Endothelial cell (in vitro differentiated cells): ENCODE measurements around the gene SERTAD3. TPM values are rescaled to one million over a fixed set of nuclear protein-coding genes. Genes with fewer than 3 reads are reported as not detected.
A peak's percentile ranks its signal among the peaks of the same experiment; 100 is the strongest.

Experiments used
- DNase-seq: peaks from one replicate; pipeline ENCODE4 v3.0.0; 2021; ENCODE audit warnings: low spot score
- H3K27ac Mint-ChIP-seq: one replicate; pipeline ENCODE4 v1.8.0; 2021; ENCODE audit warnings: mixed read lengths, inconsistent platforms; ENCODE audit not compliant: unreplicated experiment
- H3K27me3 Mint-ChIP-seq: one replicate; pipeline ENCODE4 v1.8.0; 2021; ENCODE audit warnings: mild to moderate bottlenecking, moderate library complexity, mixed read lengths, inconsistent platforms; ENCODE audit not compliant: unreplicated experiment
- H3K36me3 Mint-ChIP-seq: one replicate; pipeline ENCODE4 v1.8.0; 2021; ENCODE audit warnings: mild to moderate bottlenecking, low read depth, mixed read lengths, inconsistent platforms; ENCODE audit not compliant: unreplicated experiment
- H3K4me1 Mint-ChIP-seq: one replicate; pipeline ENCODE4 v1.8.0; 2021; ENCODE audit warnings: mild to moderate bottlenecking, mixed read lengths, inconsistent platforms; ENCODE audit not compliant: unreplicated experiment
- H3K4me3 Mint-ChIP-seq: one replicate; pipeline ENCODE4 v1.8.0; 2021; ENCODE audit warnings: mild to moderate bottlenecking, mixed read lengths, inconsistent platforms; ENCODE audit not compliant: unreplicated experiment
- H3K9me3 Mint-ChIP-seq: one replicate; pipeline ENCODE4 v1.8.0; 2021; ENCODE audit warnings: mixed read lengths, inconsistent platforms; ENCODE audit not compliant: unreplicated experiment
- total RNA-seq: library from RNA; stranded (reverse); fragmentation: NEBNext Ultra II Directional; extraction: Animal tissue kit (Norgen Biotek cat#: 25700); gene quantifications from one replicate; pipeline ENCODE4 v1.2.1, GENCODE V29; 2021; ENCODE audit not compliant: unreplicated experiment
- TF ChIP-seq, protein P1 (sequence below): fragments of 200-600 bp; sonication (generic); IDR thresholded peaks from one replicate; pipeline ENCODE4 v1.5.0; 2021; ENCODE audit warnings: antibody characterized with exemption; ENCODE audit not compliant: unreplicated experiment

The SERTAD3 gene
- total RNA-seq, 1 donor from 2014 or later: 42.9 TPM

- H3K36me3 Mint-ChIP-seq: peaks cover 10% of the 10 kb centered on the region
- DNase-seq: no peak
- peaks cover 8% of the 10 kb centered on the region for H3K27me3 Mint-ChIP-seq
- TF ChIP-seq, protein P1, sequence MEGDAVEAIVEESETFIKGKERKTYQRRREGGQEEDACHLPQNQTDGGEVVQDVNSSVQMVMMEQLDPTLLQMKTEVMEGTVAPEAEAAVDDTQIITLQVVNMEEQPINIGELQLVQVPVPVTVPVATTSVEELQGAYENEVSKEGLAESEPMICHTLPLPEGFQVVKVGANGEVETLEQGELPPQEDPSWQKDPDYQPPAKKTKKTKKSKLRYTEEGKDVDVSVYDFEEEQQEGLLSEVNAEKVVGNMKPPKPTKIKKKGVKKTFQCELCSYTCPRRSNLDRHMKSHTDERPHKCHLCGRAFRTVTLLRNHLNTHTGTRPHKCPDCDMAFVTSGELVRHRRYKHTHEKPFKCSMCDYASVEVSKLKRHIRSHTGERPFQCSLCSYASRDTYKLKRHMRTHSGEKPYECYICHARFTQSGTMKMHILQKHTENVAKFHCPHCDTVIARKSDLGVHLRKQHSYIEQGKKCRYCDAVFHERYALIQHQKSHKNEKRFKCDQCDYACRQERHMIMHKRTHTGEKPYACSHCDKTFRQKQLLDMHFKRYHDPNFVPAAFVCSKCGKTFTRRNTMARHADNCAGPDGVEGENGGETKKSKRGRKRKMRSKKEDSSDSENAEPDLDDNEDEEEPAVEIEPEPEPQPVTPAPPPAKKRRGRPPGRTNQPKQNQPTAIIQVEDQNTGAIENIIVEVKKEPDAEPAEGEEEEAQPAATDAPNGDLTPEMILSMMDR: no peak
- peak overlapping the region; percentile 3 for H3K4me3 Mint-ChIP-seq
- peaks cover 48% of the 10 kb centered on the region for H3K4me1 Mint-ChIP-seq
- H3K9me3 Mint-ChIP-seq: no peaks in the 10 kb centered on the region
- H3K27ac Mint-ChIP-seq: no peak overlapping the region
Measured at GRCh38 chr19:40419066-40419612, 25.0 kb downstream of the SERTAD3 start.

GRCh38 chr19:40418040-40418439, 26.1 kb downstream of the SERTAD3 start:
- Mint-ChIP-seq H3K4me3 (peak overlapping the region; percentile 80), H3K27ac (peak overlapping the region; percentile 95), H3K36me3 (peaks cover 10% of the 10 kb centered on the region), H3K27me3 (peaks cover 14% of the 10 kb centered on the region), H3K4me1 (peaks cover 53% of the 10 kb centered on the region), H3K9me3 (no peaks in the 10 kb centered on the region)
- no peak for DNase-seq
- TF ChIP-seq, protein P1: no peak

DNA sequence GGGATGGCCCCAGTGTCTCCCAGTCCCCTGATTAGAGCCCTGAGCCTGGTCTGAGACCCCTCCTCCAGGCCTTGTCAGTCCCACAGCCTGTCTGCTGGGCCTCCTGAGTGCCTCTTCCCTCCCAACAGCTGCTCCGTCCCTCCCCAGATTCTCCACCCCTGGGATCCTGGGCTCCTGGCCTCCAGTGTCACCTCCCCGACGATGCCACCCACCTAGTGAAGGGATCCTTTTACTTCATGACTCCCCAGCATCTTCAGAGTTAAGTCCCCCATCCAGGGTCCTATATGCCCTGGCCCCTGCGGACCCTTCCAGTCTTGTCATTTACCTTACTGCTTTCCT, 26.5 kb downstream of the SERTAD3 start:
- Mint-ChIP-seq H3K4me3 (peak overlapping the region; percentile 80), H3K4me1 (peaks cover 53% of the 10 kb centered on the region), H3K36me3 (peaks cover 10% of the 10 kb centered on the region), H3K27ac (peak overlapping the region; percentile 95), H3K27me3 (peaks cover 14% of the 10 kb centered on the region), H3K9me3 (no peaks in the 10 kb centered on the region)
- no peak for DNase-seq
- TF ChIP-seq, protein P1: no peak

GRCh38 chr19:40416918-40417642, 27.1 kb downstream of the SERTAD3 start:
- peak overlapping the region; percentile 95 for H3K27ac Mint-ChIP-seq
- H3K36me3 Mint-ChIP-seq: peaks cover 6% of the 10 kb centered on the region
- DNase-seq: peak; percentile 58
- peaks cover 48% of the 10 kb centered on the region for H3K4me1 Mint-ChIP-seq
- no peaks in the 10 kb centered on the region for H3K9me3 Mint-ChIP-seq
- H3K4me3 Mint-ChIP-seq: no peak overlapping the region
- TF ChIP-seq, protein P1: no peak
- peaks cover 14% of the 10 kb centered on the region for H3K27me3 Mint-ChIP-seq

GRCh38 chr19:40415768-40416167, 28.4 kb downstream of the SERTAD3 start:
- Mint-ChIP-seq H3K27me3 (peaks cover 14% of the 10 kb centered on the region), H3K9me3 (no peaks in the 10 kb centered on the region), H3K4me3 (no peak overlapping the region), H3K27ac (peak overlapping the region; percentile 37), H3K36me3 (peaks cover 5% of the 10 kb centered on the region), H3K4me1 (peaks cover 48% of the 10 kb centered on the region)
- no peak for DNase-seq
- TF ChIP-seq, protein P1: no peak
